ENCODE measurements around the gene CCDC85C.

GRCh38 chr14:99554757-99555531, 49.1 kb downstream of the CCDC85C start:
- TF ChIP-seq CTCF (conservative IDR thresholded peaks at IDR 0.05; ENCODE audit: low read depth, low read length) (no peak), POLR2A (IDR thresholded peaks at IDR 0.05; ENCODE audit: low read depth, low read length) (no peak), BHLHE40 (IDR thresholded peaks at IDR 0.05; ENCODE audit: low read depth, low read length) (no peak), CHD1 (IDR thresholded peaks at IDR 0.05; ENCODE audit: low read depth, low read length) (no peak), RFX5 (IDR thresholded peaks at IDR 0.05; ENCODE audit: low read depth, low read length) (no peak), USF2 (IDR thresholded peaks at IDR 0.05; ENCODE audit: low read depth, low read length) (no peak)
